WERI-Rb-1 (cell line): ENCODE results near the gene ARHGAP24.

Source experiments
- DNase-seq: peaks from one replicate; pipeline ENCODE4 v3.0.0-alpha.2; 2020
- H3K27ac ChIP-seq: fragments of 250-450 bp; sonication (Bioruptor Pico); 2 replicates; pipeline ENCODE4 v1.5.1; 2020; ENCODE audit warnings: mild to moderate bottlenecking, moderate library complexity
- H3K27me3 ChIP-seq: fragments of 250-450 bp; sonication (Bioruptor Pico); 2 replicates; pipeline ENCODE4 v1.5.1; 2021; ENCODE audit warnings: mild to moderate bottlenecking, low read depth, moderate library complexity; ENCODE audit not compliant: insufficient read depth, severe bottlenecking
- H3K36me3 ChIP-seq: fragments of 250-450 bp; sonication (Bioruptor Pico); 2 replicates; pipeline ENCODE4 v1.5.1; 2020; ENCODE audit warnings: mild to moderate bottlenecking, moderate library complexity
- H3K4me3 ChIP-seq: 2 replicates; pipeline ENCODE4 v1.5.1; 2011; ENCODE audit warnings: low read depth, mild to moderate bottlenecking, control low read depth, low read length
- H3K9me3 ChIP-seq: fragments of 250-450 bp; sonication (Bioruptor Pico); 2 replicates; pipeline ENCODE4 v1.5.1; 2021; ENCODE audit warnings: mild to moderate bottlenecking, moderate library complexity; ENCODE audit not compliant: severe bottlenecking
- CTCF ChIP-seq: IDR thresholded peaks from 2 replicates; pipeline ENCODE4 v1.5.1; 2011; ENCODE audit warnings: low read depth, mild to moderate bottlenecking, control low read depth, inconsistent platforms, low read length

Gene ARHGAP24

GRCh38 chr4:85866508-85866907 lies 391.6 kb downstream of the ARHGAP24 start:
- no peak overlapping the region for H3K27ac ChIP-seq
- no peak overlapping the region for H3K4me3 ChIP-seq
- TF ChIP-seq CTCF, result no peak
- no peaks in the 10 kb centered on the region for H3K9me3 ChIP-seq
- no peaks in the 10 kb centered on the region for H3K36me3 ChIP-seq
- DNase-seq, result no peak
- no peaks in the 10 kb centered on the region for H3K27me3 ChIP-seq

- no peaks in the 10 kb centered on the region for H3K27me3 ChIP-seq
- no peak for DNase-seq
- no peak overlapping the region for H3K4me3 ChIP-seq
- TF ChIP-seq CTCF, result no peak
- no peaks in the 10 kb centered on the region for H3K9me3 ChIP-seq
- H3K36me3 ChIP-seq, result no peaks in the 10 kb centered on the region
- no peak overlapping the region for H3K27ac ChIP-seq
These were observed 392.3 kb downstream of the ARHGAP24 start for GRCh38 chr4:85867271-85867670.

- no peaks in the 10 kb centered on the region for H3K27me3 ChIP-seq
- DNase-seq, result no peak
- H3K9me3 ChIP-seq, result no peaks in the 10 kb centered on the region
- no peak overlapping the region for H3K4me3 ChIP-seq
- no peak for TF ChIP-seq CTCF
- H3K27ac ChIP-seq, result no peak overlapping the region
- H3K36me3 ChIP-seq, result no peaks in the 10 kb centered on the region
These were observed 394.2 kb downstream of the ARHGAP24 start for GRCh38 chr4:85869181-85869580.

GRCh38 chr4:85870298-85871083 lies 395.5 kb downstream of the ARHGAP24 start:
- no peak overlapping the region for H3K4me3 ChIP-seq
- no peak for DNase-seq
- no peaks in the 10 kb centered on the region for H3K27me3 ChIP-seq
- TF ChIP-seq CTCF, result no peak
- H3K36me3 ChIP-seq, result no peaks in the 10 kb centered on the region
- H3K9me3 ChIP-seq, result no peaks in the 10 kb centered on the region
- no peak overlapping the region for H3K27ac ChIP-seq

GRCh38 chr4:85873566-85873965 lies 398.6 kb downstream of the ARHGAP24 start:
- Histone ChIP-seq H3K27ac (no peak overlapping the region), H3K36me3 (no peaks in the 10 kb centered on the region), H3K4me3 (no peak overlapping the region), H3K9me3 (no peaks in the 10 kb centered on the region), H3K27me3 (no peaks in the 10 kb centered on the region)
- DNase-seq, result no peak
- TF ChIP-seq CTCF, result no peak

GRCh38 chr4:85879518-85879917 lies 404.6 kb downstream of the ARHGAP24 start:
- H3K9me3 ChIP-seq, result no peaks in the 10 kb centered on the region
- H3K4me3 ChIP-seq, result no peak overlapping the region
- no peak for DNase-seq

More at GRCh38 chr4:85879518-85879917, 404.6 kb downstream of the ARHGAP24 start:
- no peak overlapping the region for H3K27ac ChIP-seq
- H3K27me3 ChIP-seq, result no peaks in the 10 kb centered on the region
- TF ChIP-seq CTCF, result no peak
- H3K36me3 ChIP-seq, result no peaks in the 10 kb centered on the region
